SK-N-SH (cell line): Measurements from ENCODE around the gene XAB2.

ENCODE experiments used
- CTCF ChIP-seq: fragments of 200-600 bp; sonication (generic); IDR thresholded peaks from 2 replicates; pipeline ENCODE4 v1.6.1; 2017; ENCODE audit warnings: antibody characterized with exemption, mild to moderate bottlenecking, moderate library complexity
- GATA2 ChIP-seq: sonication (generic); formaldehyde crosslinking; IDR thresholded peaks from 2 replicates; pipeline ENCODE4 v1.5.0; 2020; ENCODE audit warnings: mild to moderate bottlenecking, missing genetic modification reagents
- JUND ChIP-seq: IDR thresholded peaks from 2 replicates; pipeline ENCODE4 v1.4.0; 2012
- NRF1 ChIP-seq: IDR thresholded peaks from 2 replicates; pipeline ENCODE4 v1.6.1; 2012; ENCODE audit warnings: low read depth, mild to moderate bottlenecking, low read length
- RAD21 ChIP-seq: IDR thresholded peaks from 2 replicates; pipeline ENCODE4 v1.6.1; 2012; ENCODE audit warnings: mild to moderate bottlenecking, low read length
- RCOR1 ChIP-seq: fragments of 150-350 bp; IDR thresholded peaks from 2 replicates; pipeline ENCODE4 v1.6.1; 2017; ENCODE audit warnings: antibody characterized with exemption, low read length
- TAF1 ChIP-seq: IDR thresholded peaks from 2 replicates; pipeline ENCODE4 v1.6.1; 2012; ENCODE audit warnings: low read depth, mild to moderate bottlenecking, low read length, moderate library complexity, borderline replicate concordance
- TCF12 ChIP-seq: IDR thresholded peaks from 2 replicates; pipeline ENCODE4 v1.4.0; 2012

- no peak for TF ChIP-seq RAD21
- TF ChIP-seq TAF1, result no peak
- TF ChIP-seq GATA2 (CRISPR knock-in tag), result no peak
- TF ChIP-seq RCOR1, result no peak
- no peak for TF ChIP-seq CTCF
- no peak for TF ChIP-seq TCF12
- TF ChIP-seq NRF1, result no peak
- no peak for TF ChIP-seq JUND
Observed at GRCh38 chr19:7632340-7633203, 3.2 kb upstream of the XAB2 start.
